Keratinocyte (primary cell): ENCODE results near the gene POU4F3.

Source experiments
- EZH2 ChIP-seq: IDR thresholded peaks from one replicate; pipeline ENCODE4 v1.6.1; 2012; ENCODE audit warnings: inconsistent platforms, mild to moderate bottlenecking, low read length, moderate library complexity
- TF ChIP-seq, protein P1 (sequence below), 3 experiments: IDR thresholded peaks in 1 of 3; conservative IDR thresholded peaks in 1 of 3; optimal IDR thresholded peaks in 1 of 3; 2 replicates in 2 of 3; 3 replicates in 1 of 3; pipeline versions ENCODE3 to v1.5.1; 2011; ENCODE audit warnings: low read length in 3 of 3, mild to moderate bottlenecking in 3 of 3, moderate library complexity in 2 of 3, control low read depth in 1 of 3, inconsistent platforms in 1 of 3; ENCODE audit not compliant: insufficient read depth in 2 of 3; ENCODE audit errors: extremely low read depth in 1 of 3

GRCh38 chr5:146339715-146340259 lies 1.1 kb downstream of the POU4F3 start:
- TF ChIP-seq, protein P1, sequence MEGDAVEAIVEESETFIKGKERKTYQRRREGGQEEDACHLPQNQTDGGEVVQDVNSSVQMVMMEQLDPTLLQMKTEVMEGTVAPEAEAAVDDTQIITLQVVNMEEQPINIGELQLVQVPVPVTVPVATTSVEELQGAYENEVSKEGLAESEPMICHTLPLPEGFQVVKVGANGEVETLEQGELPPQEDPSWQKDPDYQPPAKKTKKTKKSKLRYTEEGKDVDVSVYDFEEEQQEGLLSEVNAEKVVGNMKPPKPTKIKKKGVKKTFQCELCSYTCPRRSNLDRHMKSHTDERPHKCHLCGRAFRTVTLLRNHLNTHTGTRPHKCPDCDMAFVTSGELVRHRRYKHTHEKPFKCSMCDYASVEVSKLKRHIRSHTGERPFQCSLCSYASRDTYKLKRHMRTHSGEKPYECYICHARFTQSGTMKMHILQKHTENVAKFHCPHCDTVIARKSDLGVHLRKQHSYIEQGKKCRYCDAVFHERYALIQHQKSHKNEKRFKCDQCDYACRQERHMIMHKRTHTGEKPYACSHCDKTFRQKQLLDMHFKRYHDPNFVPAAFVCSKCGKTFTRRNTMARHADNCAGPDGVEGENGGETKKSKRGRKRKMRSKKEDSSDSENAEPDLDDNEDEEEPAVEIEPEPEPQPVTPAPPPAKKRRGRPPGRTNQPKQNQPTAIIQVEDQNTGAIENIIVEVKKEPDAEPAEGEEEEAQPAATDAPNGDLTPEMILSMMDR (optimal IDR thresholded peaks at IDR 0.05 in 1 of 3, IDR thresholded peaks at IDR 0.05 in 1 of 3, conservative IDR thresholded peaks at IDR 0.05 in 1 of 3; ENCODE audit: extremely low read depth in 1 of 3, insufficient read depth in 2 of 3, low read length in 3 of 3): no peak
- no peak for TF ChIP-seq EZH2
